Gastroesophageal sphincter (tissue), 3 donors: ENCODE results near the gene ZSCAN16.

Experiments
- CTCF ChIP-seq, 4 experiments: fragments of 200-600 bp in 2 of 4; fragments of 450-650 bp in 2 of 4; sonication (generic) in 1 of 4; IDR thresholded peaks; one replicate each; pipeline ENCODE4 v1.5.1; 2017 to 2019; ENCODE audit warnings: antibody characterized with exemption in 4 of 4, mild to moderate bottlenecking in 2 of 4, moderate library complexity in 2 of 4
- POLR2A ChIP-seq, 2 donors: fragments of 450-650 bp; IDR thresholded peaks; one replicate each; pipeline ENCODE4 v1.6.1; 2017; ENCODE audit warnings: antibody characterized with exemption in 2 of 2, mild to moderate bottlenecking in 2 of 2, moderate library complexity in 1 of 2
- POLR2AphosphoS5 ChIP-seq: sonication (generic); formaldehyde crosslinking; IDR thresholded peaks from one replicate; pipeline ENCODE4 v1.6.1; 2017; ENCODE audit warnings: antibody characterized with exemption

- no peak for TF ChIP-seq CTCF (IDR thresholded peaks at IDR 0.05)
- no peak for TF ChIP-seq POLR2AphosphoS5
- no peak for TF ChIP-seq POLR2A (IDR thresholded peaks at IDR 0.05)
Observed at GRCh38 chr6:28090917-28091586, 33.4 kb upstream of the ZSCAN16 start.
